GM23338 (cell line): ENCODE data around the gene MAGOHB. TPM values are rescaled to one million over a fixed set of nuclear protein-coding genes. Genes with fewer than 3 reads are reported as not detected.

Experiments used
- ATAC-seq: fragments of 200-7000 bp; cut with Tn5 transposase; 3 replicates; pipeline ENCODE4 v1.9.1; 2020
- DNase-seq: peaks from one replicate; pipeline ENCODE4 v3.0.0-alpha.2; 2015; ENCODE audit warnings: low spot score
- H2AFZ ChIP-seq: fragments of 200-600 bp; sonication (generic); 2 replicates; pipeline ENCODE4 v1.8.0; 2016; ENCODE audit warnings: antibody characterized with exemption, mild to moderate bottlenecking, moderate library complexity
- H3F3A ChIP-seq: fragments of 200-600 bp; sonication (generic); replicated peaks from 2 replicates; pipeline ENCODE4 v1.8.0; 2017; ENCODE audit warnings: antibody characterized with exemption, mixed run types, low read depth
- H3K27ac ChIP-seq: fragments of 200-600 bp; sonication (generic); 2 replicates; pipeline ENCODE4 v1.6.1; 2016; ENCODE audit warnings: low read depth
- H3K27me3 ChIP-seq: fragments of 200-600 bp; sonication (generic); 2 replicates; pipeline ENCODE4 v1.8.0; 2016; ENCODE audit warnings: mild to moderate bottlenecking, mixed run types, moderate library complexity; ENCODE audit not compliant: insufficient read depth
- H3K36me3 ChIP-seq: fragments of 200-600 bp; sonication (generic); 2 replicates; pipeline ENCODE4 v1.8.0; 2016; ENCODE audit warnings: mild to moderate bottlenecking; ENCODE audit not compliant: insufficient read depth
- H3K4me1 ChIP-seq: fragments of 200-600 bp; sonication (generic); 2 replicates; pipeline ENCODE4 v1.8.0; 2016; ENCODE audit warnings: mild to moderate bottlenecking, moderate library complexity; ENCODE audit not compliant: insufficient read depth
- H3K4me2 ChIP-seq: fragments of 200-600 bp; sonication (generic); 2 replicates; pipeline ENCODE4 v1.7.1; 2017; ENCODE audit warnings: mixed run types
- H3K4me3 ChIP-seq: fragments of 200-600 bp; sonication (generic); 2 replicates; pipeline ENCODE4 v1.6.1; 2016; ENCODE audit warnings: mixed run types
- H3K79me2 ChIP-seq: fragments of 200-600 bp; sonication (generic); replicated peaks from 2 replicates; pipeline ENCODE4 v1.8.0; 2017; ENCODE audit warnings: mild to moderate bottlenecking; ENCODE audit not compliant: insufficient read depth
- H3K9me2 ChIP-seq: fragments of 200-600 bp; sonication (generic); 2 replicates; pipeline ENCODE4 v1.8.0; 2017; ENCODE audit not compliant: insufficient read depth
- H4K20me1 ChIP-seq: fragments of 200-600 bp; sonication (generic); replicated peaks from 2 replicates; pipeline ENCODE4 v1.8.0; 2017; ENCODE audit warnings: mild to moderate bottlenecking; ENCODE audit not compliant: insufficient read depth
- H3K27ac Mint-ChIP-seq: 2 replicates; pipeline ENCODE4 v1.8.0; 2020; ENCODE audit warnings: inconsistent platforms, mild to moderate bottlenecking, moderate library complexity, mixed read lengths
- H3K27me3 Mint-ChIP-seq: 3 replicates; pipeline ENCODE4 v1.8.0; 2022; ENCODE audit warnings: low read depth, mild to moderate bottlenecking, moderate library complexity, mixed read lengths, inconsistent platforms; ENCODE audit not compliant: insufficient read depth, poor library complexity
- H3K36me3 Mint-ChIP-seq: 3 replicates; pipeline ENCODE4 v1.8.0; 2021; ENCODE audit warnings: low read depth, mild to moderate bottlenecking, inconsistent platforms, moderate library complexity, mixed read lengths
- H3K4me1 Mint-ChIP-seq: 3 replicates; pipeline ENCODE4 v1.8.0; 2020; ENCODE audit warnings: mild to moderate bottlenecking, inconsistent platforms, mixed read lengths
- H3K4me3 Mint-ChIP-seq: 3 replicates; pipeline ENCODE4 v1.8.0; 2021; ENCODE audit warnings: moderate library complexity, mild to moderate bottlenecking, inconsistent platforms, mixed read lengths
- H3K9me3 Mint-ChIP-seq: 3 replicates; pipeline ENCODE4 v1.8.0; 2020; ENCODE audit warnings: moderate library complexity, mild to moderate bottlenecking, inconsistent platforms, mixed read lengths
- CREB1 ChIP-seq: fragments of 250-450 bp; sonication (Bioruptor Pico); IDR thresholded peaks from 2 replicates; pipeline ENCODE4 v1.5.0; 2020; ENCODE audit warnings: low read depth, mild to moderate bottlenecking, moderate library complexity
- JUNB ChIP-seq: IDR thresholded peaks from one replicate; pipeline ENCODE4 v1.6.1; 2016; ENCODE audit warnings: antibody characterized with exemption; ENCODE audit not compliant: unreplicated experiment
- NANOG ChIP-seq: IDR thresholded peaks from 2 replicates; pipeline ENCODE4 v1.6.1; 2016; ENCODE audit warnings: antibody characterized with exemption, borderline replicate concordance
- POLR2AphosphoS5 ChIP-seq: IDR thresholded peaks from 2 replicates; pipeline ENCODE4 v1.6.1; 2016; ENCODE audit warnings: antibody characterized with exemption, low read depth
- REST ChIP-seq: IDR thresholded peaks from one replicate; pipeline ENCODE4 v1.6.1; 2018; ENCODE audit warnings: antibody characterized with exemption; ENCODE audit not compliant: unreplicated experiment
- ZNF114 ChIP-seq: fragments of 250-450 bp; sonication (Bioruptor Pico); IDR thresholded peaks from 2 replicates; pipeline ENCODE4 v1.5.0; 2020; ENCODE audit warnings: mild to moderate bottlenecking, moderate library complexity
- ZNF331 ChIP-seq: fragments of 250-450 bp; sonication (Bioruptor Pico); IDR thresholded peaks from 2 replicates; pipeline ENCODE4 v1.5.0; 2020; ENCODE audit warnings: low read depth, mild to moderate bottlenecking, moderate library complexity
- polyA plus RNA-seq: library from polyadenylated mRNA; unstranded; fragments of >200 nt; fragmentation: Nextera tagmentation; extraction: Ambion mirVana; gene quantifications from 2 replicates; pipeline ENCODE4 v1.2.1, GENCODE V29; 2016
- total RNA-seq: library from RNA; depleted of rRNA; stranded (reverse); fragments of >200 nt; shearing (Covaris generic); gene quantifications from 2 replicates; pipeline ENCODE4 v1.2.3, GENCODE V29; 2014
- TF ChIP-seq, protein P1 (sequence below), 2 experiments: fragments of 200-600 bp in 1 of 2; sonication (generic) in 1 of 2; conservative IDR thresholded peaks; 2 replicates each; pipeline versions ENCODE4 v1.5.1 to v1.6.1; 2016 to 2017; ENCODE audit warnings: antibody characterized with exemption in 2 of 2, low read depth in 2 of 2, mild to moderate bottlenecking in 2 of 2, moderate library complexity in 1 of 2
- TF ChIP-seq, protein P2 (sequence below): IDR thresholded peaks from 2 replicates; pipeline ENCODE4 v1.6.1; 2016; ENCODE audit warnings: antibody characterized with exemption

Gene MAGOHB
- total and polyA plus RNA-seq, 2 experiments from 2014 or later: 38.5 to 175 TPM

DNA sequence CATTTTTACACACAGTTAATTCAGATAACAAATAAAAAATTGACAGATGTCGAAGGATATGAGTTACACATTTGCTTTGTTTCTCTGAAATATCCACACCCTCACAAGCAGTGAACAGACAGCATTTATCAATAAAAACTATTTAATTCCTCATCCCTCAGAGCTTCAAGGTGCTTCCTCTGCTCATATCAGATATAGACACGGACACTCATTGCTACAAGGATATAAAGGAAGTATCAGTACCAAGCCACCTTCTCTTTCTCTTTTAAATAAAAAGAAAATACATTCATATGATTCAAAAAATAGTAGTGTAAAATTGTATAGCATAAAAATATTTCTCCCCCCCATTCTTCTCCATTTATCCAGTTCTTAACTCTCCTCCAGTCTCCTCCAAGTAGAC lies 21.9 kb upstream of the MAGOHB start:
- H3K27me3 ChIP-seq: no peaks in the 10 kb centered on the region
- no peak overlapping the region for H3K4me3 ChIP-seq
- Mint-ChIP-seq H3K4me1 (peaks cover 10% of the 10 kb centered on the region; the same call in 2 of the 3 replicates), H3K9me3 (no peaks in the 10 kb centered on the region), H3K27ac (no peak overlapping the region), H3K27me3 (no peaks in the 10 kb centered on the region), H3K36me3 (no peaks in the 10 kb centered on the region), H3K4me3 (no peak overlapping the region)
- no peaks in the 10 kb centered on the region for H3K36me3 ChIP-seq
- peaks cover 9% of the 10 kb centered on the region for H3K4me1 ChIP-seq
- H3K27ac ChIP-seq: no peak overlapping the region
- no peak overlapping the region for H3K4me2 ChIP-seq
- H3K9me2 ChIP-seq: no peaks in the 10 kb centered on the region
- ATAC-seq (no peak), DNase-seq (no peak)
- H2AFZ ChIP-seq: no peak overlapping the region
- no peaks in the 10 kb centered on the region for H4K20me1 ChIP-seq
- no peaks in the 10 kb centered on the region for H3K79me2 ChIP-seq
- TF ChIP-seq ZNF114: no peak
- TF ChIP-seq, protein P1, sequence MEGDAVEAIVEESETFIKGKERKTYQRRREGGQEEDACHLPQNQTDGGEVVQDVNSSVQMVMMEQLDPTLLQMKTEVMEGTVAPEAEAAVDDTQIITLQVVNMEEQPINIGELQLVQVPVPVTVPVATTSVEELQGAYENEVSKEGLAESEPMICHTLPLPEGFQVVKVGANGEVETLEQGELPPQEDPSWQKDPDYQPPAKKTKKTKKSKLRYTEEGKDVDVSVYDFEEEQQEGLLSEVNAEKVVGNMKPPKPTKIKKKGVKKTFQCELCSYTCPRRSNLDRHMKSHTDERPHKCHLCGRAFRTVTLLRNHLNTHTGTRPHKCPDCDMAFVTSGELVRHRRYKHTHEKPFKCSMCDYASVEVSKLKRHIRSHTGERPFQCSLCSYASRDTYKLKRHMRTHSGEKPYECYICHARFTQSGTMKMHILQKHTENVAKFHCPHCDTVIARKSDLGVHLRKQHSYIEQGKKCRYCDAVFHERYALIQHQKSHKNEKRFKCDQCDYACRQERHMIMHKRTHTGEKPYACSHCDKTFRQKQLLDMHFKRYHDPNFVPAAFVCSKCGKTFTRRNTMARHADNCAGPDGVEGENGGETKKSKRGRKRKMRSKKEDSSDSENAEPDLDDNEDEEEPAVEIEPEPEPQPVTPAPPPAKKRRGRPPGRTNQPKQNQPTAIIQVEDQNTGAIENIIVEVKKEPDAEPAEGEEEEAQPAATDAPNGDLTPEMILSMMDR (conservative IDR thresholded peaks at IDR 0.05; ENCODE audit: low read depth in 2 of 2): no peak
- TF ChIP-seq CREB1 (CRISPR knock-in tag): no peak
- TF ChIP-seq REST: no peak
- TF ChIP-seq JUNB: no peak
- TF ChIP-seq ZNF331: no peak
- TF ChIP-seq NANOG: no peak
- no peaks in the 10 kb centered on the region for H3F3A ChIP-seq

GRCh38 chr12:10634427-10634826 lies 21.0 kb upstream of the MAGOHB start:
- no peaks in the 10 kb centered on the region for H3K9me2 ChIP-seq
- H3K4me1 ChIP-seq: peaks cover 9% of the 10 kb centered on the region
- H3K4me3 ChIP-seq: no peak overlapping the region
- no peak overlapping the region for H3K27ac ChIP-seq
- no peaks in the 10 kb centered on the region for H3K79me2 ChIP-seq
- Mint-ChIP-seq H3K36me3 (no peaks in the 10 kb centered on the region), H3K9me3 (no peaks in the 10 kb centered on the region), H3K27ac (no peak overlapping the region), H3K4me1 (peaks cover 10% of the 10 kb centered on the region; the same call in 2 of the 3 replicates), H3K4me3 (no peak overlapping the region), H3K27me3 (peaks cover 2% of the 10 kb centered on the region)
- H3K36me3 ChIP-seq: no peaks in the 10 kb centered on the region
- no peak overlapping the region for H3K4me2 ChIP-seq
- ATAC-seq (no peak), DNase-seq (no peak)
- no peaks in the 10 kb centered on the region for H3F3A ChIP-seq
- H4K20me1 ChIP-seq: no peaks in the 10 kb centered on the region
- no peaks in the 10 kb centered on the region for H3K27me3 ChIP-seq
- H2AFZ ChIP-seq: no peak overlapping the region
- TF ChIP-seq REST (no peak), JUNB (no peak), CREB1 (CRISPR knock-in tag) (no peak), ZNF331 (no peak), POLR2AphosphoS5 (no peak), ZNF114 (no peak)
- TF ChIP-seq, protein P2, sequence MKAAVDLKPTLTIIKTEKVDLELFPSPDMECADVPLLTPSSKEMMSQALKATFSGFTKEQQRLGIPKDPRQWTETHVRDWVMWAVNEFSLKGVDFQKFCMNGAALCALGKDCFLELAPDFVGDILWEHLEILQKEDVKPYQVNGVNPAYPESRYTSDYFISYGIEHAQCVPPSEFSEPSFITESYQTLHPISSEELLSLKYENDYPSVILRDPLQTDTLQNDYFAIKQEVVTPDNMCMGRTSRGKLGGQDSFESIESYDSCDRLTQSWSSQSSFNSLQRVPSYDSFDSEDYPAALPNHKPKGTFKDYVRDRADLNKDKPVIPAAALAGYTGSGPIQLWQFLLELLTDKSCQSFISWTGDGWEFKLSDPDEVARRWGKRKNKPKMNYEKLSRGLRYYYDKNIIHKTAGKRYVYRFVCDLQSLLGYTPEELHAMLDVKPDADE: no peak
- TF ChIP-seq, protein P1 (conservative IDR thresholded peaks at IDR 0.05; ENCODE audit: low read depth in 2 of 2): no peak
